Neural cell (in vitro differentiated cells): ENCODE measurements around the gene PLCXD3. TPM values are rescaled to one million over a fixed set of nuclear protein-coding genes. Genes with fewer than 3 reads are reported as not detected.

Experiments
- H2AFZ ChIP-seq: fragments of 200-600, 300-800 bp; sonication (generic), shearing (Covaris generic); 2 replicates; pipeline ENCODE4 v1.6.0; 2014; ENCODE audit warnings: low read depth, mild to moderate bottlenecking, antibody characterized with exemption, low read length, moderate library complexity
- H3F3A ChIP-seq: fragments of 200-600 bp; shearing (Covaris generic); 2 replicates; pipeline ENCODE4 v1.6.1; 2016; ENCODE audit warnings: mild to moderate bottlenecking, moderate library complexity, mixed read lengths, antibody characterized with exemption, low read length; ENCODE audit not compliant: insufficient read depth, poor library complexity, severe bottlenecking
- H3K27ac ChIP-seq: fragments of 200-600, 300-800 bp; sonication (generic), shearing (Covaris generic); 2 replicates; pipeline ENCODE4 v1.5.1; 2014; ENCODE audit warnings: mild to moderate bottlenecking, low read length, moderate library complexity
- H3K27me3 ChIP-seq: fragments of 300-800, 200-600 bp; sonication (generic), shearing (Covaris generic); 2 replicates; pipeline ENCODE4 v1.6.0; 2014; ENCODE audit warnings: mild to moderate bottlenecking, low read depth, low read length, moderate library complexity; ENCODE audit not compliant: insufficient read depth
- H3K36me3 ChIP-seq: fragments of 300-800, 200-600 bp; sonication (generic), shearing (Covaris generic); 2 replicates; pipeline ENCODE4 v1.5.1; 2014; ENCODE audit warnings: mild to moderate bottlenecking, antibody characterized with exemption, low read length, moderate library complexity; ENCODE audit not compliant: insufficient read depth
- H3K4me2 ChIP-seq: fragments of 300-800, 200-600 bp; sonication (generic), shearing (Covaris generic); 2 replicates; pipeline ENCODE4 v1.6.0; 2014; ENCODE audit warnings: mild to moderate bottlenecking, low read length
- H3K4me3 ChIP-seq: fragments of 300-800, 200-600 bp; sonication (generic), shearing (Covaris generic); 2 replicates; pipeline ENCODE4 v1.5.1; 2014; ENCODE audit warnings: mild to moderate bottlenecking, low read length, moderate library complexity
- H3K79me2 ChIP-seq: fragments of 200-600 bp; shearing (Covaris generic); replicated peaks from 2 replicates; pipeline ENCODE4 v1.6.0; 2014; ENCODE audit warnings: mild to moderate bottlenecking, low read length, moderate library complexity; ENCODE audit not compliant: insufficient read depth
- H3K9ac ChIP-seq: fragments of 300-800, 200-600 bp; sonication (generic), shearing (Covaris generic); 2 replicates; pipeline ENCODE4 v1.6.1; 2016; ENCODE audit warnings: mild to moderate bottlenecking, low read length, mixed read lengths
- H3K9me2 ChIP-seq: fragments of 200-600 bp; shearing (Covaris generic); 2 replicates; pipeline ENCODE4 v1.6.1; 2016; ENCODE audit warnings: mild to moderate bottlenecking, low read length, mixed read lengths; ENCODE audit not compliant: insufficient read depth
- H3K9me3 ChIP-seq: fragments of 200-600, 300-800 bp; sonication (generic), shearing (Covaris generic); 2 replicates; pipeline ENCODE4 v1.6.1; 2016; ENCODE audit warnings: mild to moderate bottlenecking, mixed run types, low read length, moderate library complexity, mixed read lengths
- H4K20me1 ChIP-seq: fragments of 200-600 bp; shearing (Covaris generic); 2 replicates; pipeline ENCODE4 v1.6.1; 2016; ENCODE audit warnings: mild to moderate bottlenecking, mixed run types; ENCODE audit not compliant: insufficient read depth
- EP300 ChIP-seq: fragments of 450-650 bp; conservative IDR thresholded peaks from 2 replicates; pipeline ENCODE4 v1.6.1; 2014; ENCODE audit warnings: antibody characterized with exemption, mild to moderate bottlenecking, moderate library complexity; ENCODE audit not compliant: poor library complexity, severe bottlenecking
- EZH2 ChIP-seq: fragments of 200-600, 300-800 bp; shearing (Covaris generic), sonication (generic); IDR thresholded peaks from 2 replicates; pipeline ENCODE4 v1.6.1; 2014; ENCODE audit warnings: antibody characterized with exemption, low read length, borderline replicate concordance, mild to moderate bottlenecking; ENCODE audit not compliant: insufficient read depth, poor library complexity, severe bottlenecking
- MXI1 ChIP-seq: fragments of 450-650 bp; conservative IDR thresholded peaks from 2 replicates; pipeline ENCODE4 v1.6.1; 2014; ENCODE audit warnings: antibody characterized with exemption, mild to moderate bottlenecking; ENCODE audit not compliant: poor library complexity, severe bottlenecking
- POLR2AphosphoS5 ChIP-seq: IDR thresholded peaks from 2 replicates; pipeline ENCODE4 v1.6.1; 2012
- RAD21 ChIP-seq: fragments of 450-650 bp; conservative IDR thresholded peaks from 2 replicates; pipeline ENCODE4 v1.6.1; 2014; ENCODE audit warnings: antibody characterized with exemption, mild to moderate bottlenecking, moderate library complexity
- REST ChIP-seq: IDR thresholded peaks from 2 replicates; pipeline ENCODE4 v1.6.1; 2012; ENCODE audit warnings: borderline replicate concordance
- SMC3 ChIP-seq: fragments of 450-650 bp; conservative IDR thresholded peaks from 2 replicates; pipeline ENCODE4 v1.6.1; 2014; ENCODE audit warnings: antibody characterized with exemption, mild to moderate bottlenecking, moderate library complexity; ENCODE audit not compliant: poor library complexity
- TAF1 ChIP-seq: IDR thresholded peaks from 2 replicates; pipeline ENCODE4 v1.6.1; 2012; ENCODE audit warnings: low read depth
- polyA plus RNA-seq: library from polyadenylated mRNA; depleted of rRNA; stranded (reverse); fragments of >200 nt; gene quantifications from 2 replicates; pipeline ENCODE4 v1.2.3, GENCODE V29; 2014
- TF ChIP-seq, protein P1 (sequence below): fragments of 450-650 bp; IDR thresholded peaks from 2 replicates; pipeline ENCODE4 v1.5.1; 2014; ENCODE audit warnings: antibody characterized with exemption, mild to moderate bottlenecking, moderate library complexity; ENCODE audit not compliant: poor library complexity, severe bottlenecking

PLCXD3 gene
- polyA plus RNA-seq, 1 donor from 2014 or later: 6.6 TPM

GRCh38 chr5:41403846-41404245, 106.6 kb downstream of the PLCXD3 start:
- H4K20me1 ChIP-seq: no peaks in the 10 kb centered on the region
- TF ChIP-seq EZH2: no peak
- TF ChIP-seq, protein P1, sequence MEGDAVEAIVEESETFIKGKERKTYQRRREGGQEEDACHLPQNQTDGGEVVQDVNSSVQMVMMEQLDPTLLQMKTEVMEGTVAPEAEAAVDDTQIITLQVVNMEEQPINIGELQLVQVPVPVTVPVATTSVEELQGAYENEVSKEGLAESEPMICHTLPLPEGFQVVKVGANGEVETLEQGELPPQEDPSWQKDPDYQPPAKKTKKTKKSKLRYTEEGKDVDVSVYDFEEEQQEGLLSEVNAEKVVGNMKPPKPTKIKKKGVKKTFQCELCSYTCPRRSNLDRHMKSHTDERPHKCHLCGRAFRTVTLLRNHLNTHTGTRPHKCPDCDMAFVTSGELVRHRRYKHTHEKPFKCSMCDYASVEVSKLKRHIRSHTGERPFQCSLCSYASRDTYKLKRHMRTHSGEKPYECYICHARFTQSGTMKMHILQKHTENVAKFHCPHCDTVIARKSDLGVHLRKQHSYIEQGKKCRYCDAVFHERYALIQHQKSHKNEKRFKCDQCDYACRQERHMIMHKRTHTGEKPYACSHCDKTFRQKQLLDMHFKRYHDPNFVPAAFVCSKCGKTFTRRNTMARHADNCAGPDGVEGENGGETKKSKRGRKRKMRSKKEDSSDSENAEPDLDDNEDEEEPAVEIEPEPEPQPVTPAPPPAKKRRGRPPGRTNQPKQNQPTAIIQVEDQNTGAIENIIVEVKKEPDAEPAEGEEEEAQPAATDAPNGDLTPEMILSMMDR: no peak
- TF ChIP-seq REST: no peak
- no peak for TF ChIP-seq POLR2AphosphoS5
- TF ChIP-seq MXI1: no peak
- no peak for TF ChIP-seq SMC3
- TF ChIP-seq TAF1: no peak
- no peak overlapping the region for H2AFZ ChIP-seq
- no peaks in the 10 kb centered on the region for H3K9me2 ChIP-seq
- no peaks in the 10 kb centered on the region for H3K79me2 ChIP-seq
- H3K9me3 ChIP-seq: no peaks in the 10 kb centered on the region
- H3K27ac ChIP-seq: no peak overlapping the region
- H3K4me2 ChIP-seq: no peak overlapping the region
- no peaks in the 10 kb centered on the region for H3K36me3 ChIP-seq
- no peak overlapping the region for H3K9ac ChIP-seq
- no peaks in the 10 kb centered on the region for H3K27me3 ChIP-seq
- H3F3A ChIP-seq: no peaks in the 10 kb centered on the region
- H3K4me3 ChIP-seq: no peak overlapping the region

- Histone ChIP-seq H4K20me1 (no peaks in the 10 kb centered on the region), H3K9me3 (no peaks in the 10 kb centered on the region), H3K27me3 (no peaks in the 10 kb centered on the region), H3K4me2 (no peak overlapping the region), H2AFZ (no peak overlapping the region), H3K36me3 (no peaks in the 10 kb centered on the region), H3K4me3 (no peak overlapping the region), H3K27ac (no peak overlapping the region), H3K9ac (no peak overlapping the region), H3F3A (no peaks in the 10 kb centered on the region), H3K79me2 (no peaks in the 10 kb centered on the region), H3K9me2 (no peaks in the 10 kb centered on the region)
- TF ChIP-seq EZH2 (no peak), EP300 (no peak), TAF1 (no peak), REST (no peak), SMC3 (no peak), POLR2AphosphoS5 (no peak), MXI1 (no peak), RAD21 (no peak)
- TF ChIP-seq, protein P1: no peak
These were observed 107.6 kb downstream of the PLCXD3 start for GRCh38 chr5:41402845-41403244.
